ENCODE data around the gene KLHL30.

DNA sequence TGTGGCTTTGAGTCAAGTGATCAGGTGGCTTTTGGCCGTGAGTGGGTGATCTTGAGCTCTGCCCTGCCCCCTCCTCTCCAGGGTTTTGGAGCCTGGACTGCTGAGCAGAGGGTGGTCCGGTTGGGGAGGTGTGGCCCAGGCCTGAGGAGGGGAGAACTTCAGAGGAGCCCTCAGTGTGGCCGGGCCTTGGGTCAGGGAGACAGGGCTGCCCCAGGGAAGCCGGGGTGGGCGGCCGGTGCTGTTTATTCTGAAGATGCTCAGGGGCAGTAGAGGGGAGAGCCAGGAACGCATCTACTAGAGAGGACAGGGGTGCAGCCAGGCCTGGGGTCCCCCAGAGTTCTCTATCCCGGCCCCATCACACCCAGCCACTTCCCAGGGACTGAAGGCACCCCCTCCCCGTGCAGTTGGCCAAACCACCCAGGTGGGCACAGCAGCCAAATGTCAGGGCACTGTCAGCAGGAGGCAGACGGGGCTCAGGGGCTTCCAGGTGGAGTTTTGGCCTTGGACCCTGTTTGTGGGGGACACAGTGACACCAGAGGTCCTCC lies 21.3 kb downstream of the KLHL30 start:
- TF ChIP-seq, protein P1, sequence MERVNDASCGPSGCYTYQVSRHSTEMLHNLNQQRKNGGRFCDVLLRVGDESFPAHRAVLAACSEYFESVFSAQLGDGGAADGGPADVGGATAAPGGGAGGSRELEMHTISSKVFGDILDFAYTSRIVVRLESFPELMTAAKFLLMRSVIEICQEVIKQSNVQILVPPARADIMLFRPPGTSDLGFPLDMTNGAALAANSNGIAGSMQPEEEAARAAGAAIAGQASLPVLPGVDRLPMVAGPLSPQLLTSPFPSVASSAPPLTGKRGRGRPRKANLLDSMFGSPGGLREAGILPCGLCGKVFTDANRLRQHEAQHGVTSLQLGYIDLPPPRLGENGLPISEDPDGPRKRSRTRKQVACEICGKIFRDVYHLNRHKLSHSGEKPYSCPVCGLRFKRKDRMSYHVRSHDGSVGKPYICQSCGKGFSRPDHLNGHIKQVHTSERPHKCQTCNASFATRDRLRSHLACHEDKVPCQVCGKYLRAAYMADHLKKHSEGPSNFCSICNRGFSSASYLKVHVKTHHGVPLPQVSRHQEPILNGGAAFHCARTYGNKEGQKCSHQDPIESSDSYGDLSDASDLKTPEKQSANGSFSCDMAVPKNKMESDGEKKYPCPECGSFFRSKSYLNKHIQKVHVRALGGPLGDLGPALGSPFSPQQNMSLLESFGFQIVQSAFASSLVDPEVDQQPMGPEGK (CRISPR knock-in tag; IDR thresholded peaks at IDR 0.05; ENCODE audit: borderline replicate concordance) = no peak
- TF ChIP-seq ZNF70 (CRISPR knock-in tag; IDR thresholded peaks at IDR 0.05) (no peak), GLIS3 (CRISPR knock-in tag; IDR thresholded peaks at IDR 0.05) (no peak), ARNTL (CRISPR knock-in tag; IDR thresholded peaks at IDR 0.05; ENCODE audit: borderline replicate concordance, low read depth) (no peak), TSHZ2 (CRISPR knock-in tag; IDR thresholded peaks at IDR 0.05) (no peak), RARB (CRISPR knock-in tag; IDR thresholded peaks at IDR 0.05) (no peak), BACH2 (CRISPR knock-in tag; IDR thresholded peaks at IDR 0.05; ENCODE audit: borderline replicate concordance) (no peak), OSR1 (CRISPR knock-in tag; IDR thresholded peaks at IDR 0.05) (no peak), SNAI2 (CRISPR knock-in tag; IDR thresholded peaks at IDR 0.05) (no peak), ZFP3 (CRISPR knock-in tag; IDR thresholded peaks at IDR 0.05) (no peak), ZC3H10 (CRISPR knock-in tag; IDR thresholded peaks at IDR 0.05) (no peak)
- TF ChIP-seq, protein P2, sequence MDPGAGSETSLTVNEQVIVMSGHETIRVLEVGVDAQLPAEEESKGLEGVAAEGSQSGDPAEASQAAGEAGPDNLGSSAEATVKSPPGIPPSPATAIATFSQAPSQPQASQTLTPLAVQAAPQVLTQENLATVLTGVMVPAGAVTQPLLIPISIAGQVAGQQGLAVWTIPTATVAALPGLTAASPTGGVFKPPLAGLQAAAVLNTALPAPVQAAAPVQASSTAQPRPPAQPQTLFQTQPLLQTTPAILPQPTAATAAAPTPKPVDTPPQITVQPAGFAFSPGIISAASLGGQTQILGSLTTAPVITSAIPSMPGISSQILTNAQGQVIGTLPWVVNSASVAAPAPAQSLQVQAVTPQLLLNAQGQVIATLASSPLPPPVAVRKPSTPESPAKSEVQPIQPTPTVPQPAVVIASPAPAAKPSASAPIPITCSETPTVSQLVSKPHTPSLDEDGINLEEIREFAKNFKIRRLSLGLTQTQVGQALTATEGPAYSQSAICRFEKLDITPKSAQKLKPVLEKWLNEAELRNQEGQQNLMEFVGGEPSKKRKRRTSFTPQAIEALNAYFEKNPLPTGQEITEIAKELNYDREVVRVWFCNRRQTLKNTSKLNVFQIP (CRISPR knock-in tag; IDR thresholded peaks at IDR 0.05; ENCODE audit: borderline replicate concordance, low read depth) = no peak

All from SK-N-SH treated with all-trans-retinoic acid at 6 μM for 48 hours (cell line).